ENCODE measurements around the gene PROX1.

The PROX1 gene

GRCh38 chr1:214067853-214068703, 80.3 kb downstream of the PROX1 start:
- no peaks in the 10 kb centered on the region for H3K9me3 ChIP-seq (ENCODE audit: control insufficient read depth, insufficient read depth, low read length)
- H3K4me1 ChIP-seq (ENCODE audit: control insufficient read depth, insufficient read depth, low read length) = no peaks in the 10 kb centered on the region
- no peak overlapping the region for H3K9ac ChIP-seq (ENCODE audit: low read depth, low read length)
- H3K36me3 ChIP-seq (ENCODE audit: control insufficient read depth, insufficient read depth, low read length) = no peaks in the 10 kb centered on the region
- no peak overlapping the region for H3K4me3 ChIP-seq (ENCODE audit: low read depth, low read length)
- no peaks in the 10 kb centered on the region for H3K27me3 ChIP-seq (ENCODE audit: control insufficient read depth, insufficient read depth, low read length)

- no peaks in the 10 kb centered on the region for H3K4me1 ChIP-seq (ENCODE audit: control insufficient read depth, insufficient read depth, low read length)
- H3K9ac ChIP-seq (ENCODE audit: low read depth, low read length) = no peak overlapping the region
- H3K4me3 ChIP-seq (ENCODE audit: low read depth, low read length) = no peak overlapping the region
- no peaks in the 10 kb centered on the region for H3K27me3 ChIP-seq (ENCODE audit: control insufficient read depth, insufficient read depth, low read length)
- no peaks in the 10 kb centered on the region for H3K36me3 ChIP-seq (ENCODE audit: control insufficient read depth, insufficient read depth, low read length)
- no peaks in the 10 kb centered on the region for H3K9me3 ChIP-seq (ENCODE audit: control insufficient read depth, insufficient read depth, low read length)
Measured at GRCh38 chr1:214068979-214069378, 81.2 kb downstream of the PROX1 start.

GRCh38 chr1:214071469-214071868, 83.7 kb downstream of the PROX1 start:
- H3K9me3 ChIP-seq (ENCODE audit: control insufficient read depth, insufficient read depth, low read length) = no peaks in the 10 kb centered on the region
- H3K36me3 ChIP-seq (ENCODE audit: control insufficient read depth, insufficient read depth, low read length) = no peaks in the 10 kb centered on the region
- H3K9ac ChIP-seq (ENCODE audit: low read depth, low read length) = no peak overlapping the region
- no peaks in the 10 kb centered on the region for H3K27me3 ChIP-seq (ENCODE audit: control insufficient read depth, insufficient read depth, low read length)
- H3K4me3 ChIP-seq (ENCODE audit: low read depth, low read length) = no peak overlapping the region
- H3K4me1 ChIP-seq (ENCODE audit: control insufficient read depth, insufficient read depth, low read length) = no peaks in the 10 kb centered on the region

DNA sequence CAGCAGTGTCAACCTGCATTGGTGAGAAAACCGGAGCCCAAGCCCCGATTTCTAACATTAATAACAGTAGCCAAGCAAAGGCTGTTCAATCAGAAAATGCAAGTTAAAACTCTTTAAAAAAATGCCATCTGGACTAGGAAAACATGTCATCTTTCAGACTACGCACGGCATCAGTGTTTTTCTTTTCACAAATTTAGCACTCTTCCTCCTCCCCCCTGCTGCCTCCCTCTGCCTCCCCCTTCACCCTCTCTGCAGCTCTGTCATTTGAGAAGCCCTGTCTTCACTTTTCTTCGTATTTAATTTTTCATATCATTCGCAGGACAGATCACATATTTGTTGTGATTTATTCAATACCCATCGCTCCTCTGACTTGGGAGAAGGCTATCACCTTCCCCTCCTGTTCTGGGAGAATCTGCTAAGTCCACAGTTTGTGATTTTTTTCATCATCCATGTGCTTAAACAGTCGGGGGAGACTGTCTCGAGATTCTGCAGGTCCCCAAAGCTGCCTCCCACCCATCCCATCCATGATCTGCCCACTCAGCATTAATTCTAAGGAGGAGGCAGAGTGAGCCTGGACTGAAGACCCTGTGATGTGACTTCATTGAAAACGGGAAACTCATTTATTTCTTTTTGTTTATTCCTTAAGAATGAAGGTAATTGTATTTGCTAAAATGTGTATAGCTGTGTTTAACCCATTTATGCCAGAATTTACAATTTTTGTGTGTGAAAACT, 84.8 kb downstream of the PROX1 start:
- no peaks in the 10 kb centered on the region for H3K9me3 ChIP-seq (ENCODE audit: control insufficient read depth, insufficient read depth, low read length)
- no peaks in the 10 kb centered on the region for H3K4me1 ChIP-seq (ENCODE audit: control insufficient read depth, insufficient read depth, low read length)
- no peak overlapping the region for H3K4me3 ChIP-seq (ENCODE audit: low read depth, low read length)
- no peak overlapping the region for H3K9ac ChIP-seq (ENCODE audit: low read depth, low read length)
- no peaks in the 10 kb centered on the region for H3K36me3 ChIP-seq (ENCODE audit: control insufficient read depth, insufficient read depth, low read length)
- no peaks in the 10 kb centered on the region for H3K27me3 ChIP-seq (ENCODE audit: control insufficient read depth, insufficient read depth, low read length)

- Histone ChIP-seq H3K36me3 (ENCODE audit: control insufficient read depth, insufficient read depth, low read length) (no peaks in the 10 kb centered on the region), H3K27me3 (ENCODE audit: control insufficient read depth, insufficient read depth, low read length) (no peaks in the 10 kb centered on the region), H3K4me3 (ENCODE audit: low read depth, low read length) (no peak overlapping the region), H3K9ac (ENCODE audit: low read depth, low read length) (no peak overlapping the region), H3K9me3 (ENCODE audit: control insufficient read depth, insufficient read depth, low read length) (no peaks in the 10 kb centered on the region), H3K4me1 (ENCODE audit: control insufficient read depth, insufficient read depth, low read length) (peaks cover 9% of the 10 kb centered on the region)
Measured at GRCh38 chr1:214074477-214074876, 86.7 kb downstream of the PROX1 start.

GRCh38 chr1:214075305-214075998, 87.7 kb downstream of the PROX1 start:
- H3K27me3 ChIP-seq (ENCODE audit: control insufficient read depth, insufficient read depth, low read length) = no peaks in the 10 kb centered on the region
- H3K4me3 ChIP-seq (ENCODE audit: low read depth, low read length) = no peak overlapping the region
- H3K9ac ChIP-seq (ENCODE audit: low read depth, low read length) = no peak overlapping the region

GRCh38 chr1:214075999-214076707, 88.4 kb downstream of the PROX1 start:
- H3K4me1 ChIP-seq (ENCODE audit: control insufficient read depth, insufficient read depth, low read length) = peaks cover 9% of the 10 kb centered on the region
- no peaks in the 10 kb centered on the region for H3K27me3 ChIP-seq (ENCODE audit: control insufficient read depth, insufficient read depth, low read length)
- no peaks in the 10 kb centered on the region for H3K36me3 ChIP-seq (ENCODE audit: control insufficient read depth, insufficient read depth, low read length)
- H3K9ac ChIP-seq (ENCODE audit: low read depth, low read length) = no peak overlapping the region
- no peak overlapping the region for H3K4me3 ChIP-seq (ENCODE audit: low read depth, low read length)
- H3K9me3 ChIP-seq (ENCODE audit: control insufficient read depth, insufficient read depth, low read length) = no peaks in the 10 kb centered on the region

More at GRCh38 chr1:214075305-214075998, 87.7 kb downstream of the PROX1 start:
- H3K4me1 ChIP-seq (ENCODE audit: control insufficient read depth, insufficient read depth, low read length) = peaks cover 9% of the 10 kb centered on the region
- no peaks in the 10 kb centered on the region for H3K36me3 ChIP-seq (ENCODE audit: control insufficient read depth, insufficient read depth, low read length)
- H3K9me3 ChIP-seq (ENCODE audit: control insufficient read depth, insufficient read depth, low read length) = no peaks in the 10 kb centered on the region

- H3K9me3 ChIP-seq (ENCODE audit: control insufficient read depth, insufficient read depth, low read length) = no peaks in the 10 kb centered on the region
- no peaks in the 10 kb centered on the region for H3K27me3 ChIP-seq (ENCODE audit: control insufficient read depth, insufficient read depth, low read length)
- H3K4me3 ChIP-seq (ENCODE audit: low read depth, low read length) = no peak overlapping the region
- no peak overlapping the region for H3K9ac ChIP-seq (ENCODE audit: low read depth, low read length)
- H3K4me1 ChIP-seq (ENCODE audit: control insufficient read depth, insufficient read depth, low read length) = peaks cover 9% of the 10 kb centered on the region
- H3K36me3 ChIP-seq (ENCODE audit: control insufficient read depth, insufficient read depth, low read length) = no peaks in the 10 kb centered on the region
Measured at GRCh38 chr1:214076708-214077065, 88.9 kb downstream of the PROX1 start.

DNA sequence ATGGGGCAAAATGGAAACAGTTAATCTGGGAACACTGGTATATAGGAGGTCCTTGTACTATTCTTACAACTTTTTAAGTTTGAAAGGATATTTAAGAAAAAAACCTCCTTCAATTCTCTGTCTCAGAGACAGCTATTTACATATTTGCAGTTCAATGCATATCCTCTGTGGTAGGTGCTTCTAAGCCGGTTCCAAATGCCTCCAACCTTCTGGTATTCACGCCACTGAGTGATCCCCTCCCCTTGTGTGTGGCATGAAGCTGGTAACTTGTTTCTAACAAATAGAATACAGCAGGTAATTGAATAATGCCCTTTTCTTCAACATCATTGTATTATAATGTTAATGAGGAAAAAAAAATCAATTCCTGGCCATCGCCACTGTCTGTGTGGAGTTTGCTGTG, 91.2 kb downstream of the PROX1 start:
- H3K36me3 ChIP-seq (ENCODE audit: control insufficient read depth, insufficient read depth, low read length) = no peaks in the 10 kb centered on the region
- H3K4me3 ChIP-seq (ENCODE audit: low read depth, low read length) = no peak overlapping the region
- no peak overlapping the region for H3K9ac ChIP-seq (ENCODE audit: low read depth, low read length)
- no peaks in the 10 kb centered on the region for H3K9me3 ChIP-seq (ENCODE audit: control insufficient read depth, insufficient read depth, low read length)
- H3K27me3 ChIP-seq (ENCODE audit: control insufficient read depth, insufficient read depth, low read length) = no peaks in the 10 kb centered on the region
- peaks cover 9% of the 10 kb centered on the region for H3K4me1 ChIP-seq (ENCODE audit: control insufficient read depth, insufficient read depth, low read length)

DNA sequence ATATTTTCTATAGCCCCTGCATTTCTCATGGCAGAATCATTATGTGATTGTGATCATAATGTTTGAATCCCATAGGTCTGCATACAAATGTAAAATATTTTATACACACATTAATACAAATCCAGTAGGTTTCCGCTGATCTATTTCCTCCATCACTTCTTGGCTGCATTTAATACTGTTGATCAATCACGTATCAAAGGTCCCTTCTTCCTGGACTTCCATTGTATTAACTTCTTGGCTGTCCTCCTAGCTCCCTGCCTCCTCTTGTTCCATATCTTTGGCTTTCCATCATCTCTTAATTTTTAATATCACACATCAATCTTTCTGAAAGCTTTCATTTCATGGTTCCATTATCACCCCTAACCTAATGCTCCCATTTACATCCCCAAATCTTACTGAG, 97.6 kb downstream of the PROX1 start:
- H3K36me3 ChIP-seq (ENCODE audit: control insufficient read depth, insufficient read depth, low read length) = no peaks in the 10 kb centered on the region
- H3K4me1 ChIP-seq (ENCODE audit: control insufficient read depth, insufficient read depth, low read length) = peaks cover 3% of the 10 kb centered on the region
- no peak overlapping the region for H3K4me3 ChIP-seq (ENCODE audit: low read depth, low read length)
- H3K9ac ChIP-seq (ENCODE audit: low read depth, low read length) = no peak overlapping the region
- no peaks in the 10 kb centered on the region for H3K9me3 ChIP-seq (ENCODE audit: control insufficient read depth, insufficient read depth, low read length)
- no peaks in the 10 kb centered on the region for H3K27me3 ChIP-seq (ENCODE audit: control insufficient read depth, insufficient read depth, low read length)

- Histone ChIP-seq H3K9ac (ENCODE audit: low read depth, low read length) (no peak overlapping the region), H3K36me3 (ENCODE audit: control insufficient read depth, insufficient read depth, low read length) (no peaks in the 10 kb centered on the region), H3K4me3 (ENCODE audit: low read depth, low read length) (no peak overlapping the region), H3K4me1 (ENCODE audit: control insufficient read depth, insufficient read depth, low read length) (peaks cover 3% of the 10 kb centered on the region), H3K27me3 (ENCODE audit: control insufficient read depth, insufficient read depth, low read length) (no peaks in the 10 kb centered on the region), H3K9me3 (ENCODE audit: control insufficient read depth, insufficient read depth, low read length) (no peaks in the 10 kb centered on the region)
Measured at GRCh38 chr1:214086945-214087344, 99.2 kb downstream of the PROX1 start.

Measured in iPS-15b (cell line).